ENCODE data around the gene PLPP1.

GRCh38 chr5:55484531-55484930 lies 50.2 kb downstream of the PLPP1 start:
- no peak for TF ChIP-seq CTCF (IDR thresholded peaks at IDR 0.05; ENCODE audit: low read depth, low read length)
- TF ChIP-seq EZH2phosphoT487 (IDR thresholded peaks at IDR 0.05; ENCODE audit: low read depth), result no peak

All from OCI-LY3 (cell line).